Smooth muscle cell of the brain vasculature (primary cell): ENCODE data around the gene GFOD1.
"Not testable (repeated sequence)": the region's sequence is repeated elsewhere in the genome, so short reads cannot be mapped to it uniquely, and the experiment has no call there.

Source experiments
- DNase-seq: peaks from one replicate; pipeline ENCODE4 v3.0.0-alpha.2; 2012; ENCODE audit warnings: low read depth, low spot score

Gene GFOD1

GRCh38 chr6:13326031-13326586, 161.3 kb downstream of the GFOD1 start:
- not testable (repeated sequence) for DNase-seq

GRCh38 chr6:13319891-13320564, 167.4 kb downstream of the GFOD1 start:
- no peak for DNase-seq

DNA sequence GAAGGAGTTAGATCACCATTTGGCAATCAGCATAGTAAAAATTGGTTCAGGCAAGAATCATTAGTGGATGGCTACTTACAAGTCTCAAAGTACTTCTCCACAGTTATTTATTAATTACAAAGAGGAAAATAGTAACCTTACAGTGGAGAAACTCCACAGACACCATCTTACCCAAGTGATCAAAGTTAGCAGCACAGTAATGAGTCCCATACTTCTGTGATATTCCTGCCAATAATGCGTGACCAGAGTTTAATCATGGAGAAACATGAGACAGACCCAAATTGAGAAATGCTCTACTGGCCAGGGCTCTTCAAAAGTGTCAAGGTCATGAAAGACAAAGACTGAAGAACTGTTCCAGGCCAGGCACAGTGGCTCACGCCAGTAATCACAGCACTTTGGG, 168.6 kb downstream of the GFOD1 start:
- no peak for DNase-seq

DNA sequence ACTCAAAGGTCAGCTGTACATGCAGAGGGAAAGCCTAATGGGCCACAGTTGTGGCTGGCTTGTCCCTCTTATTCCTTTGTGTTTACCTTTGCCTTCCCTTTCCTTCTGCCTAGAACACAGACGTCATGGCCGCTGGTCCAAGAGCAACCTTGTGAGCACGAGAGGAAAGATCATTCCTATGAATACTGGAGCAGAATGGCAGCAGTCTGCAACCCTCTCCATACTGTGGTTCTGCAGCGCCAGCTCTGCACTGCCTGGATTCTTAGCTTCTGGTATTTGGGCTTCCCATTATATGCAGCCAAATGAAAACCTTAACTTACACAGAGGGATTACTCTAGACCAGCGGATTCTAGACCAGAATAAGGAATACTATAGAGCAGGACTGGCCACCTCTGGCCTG, 171.5 kb downstream of the GFOD1 start:
- no peak for DNase-seq

DNA sequence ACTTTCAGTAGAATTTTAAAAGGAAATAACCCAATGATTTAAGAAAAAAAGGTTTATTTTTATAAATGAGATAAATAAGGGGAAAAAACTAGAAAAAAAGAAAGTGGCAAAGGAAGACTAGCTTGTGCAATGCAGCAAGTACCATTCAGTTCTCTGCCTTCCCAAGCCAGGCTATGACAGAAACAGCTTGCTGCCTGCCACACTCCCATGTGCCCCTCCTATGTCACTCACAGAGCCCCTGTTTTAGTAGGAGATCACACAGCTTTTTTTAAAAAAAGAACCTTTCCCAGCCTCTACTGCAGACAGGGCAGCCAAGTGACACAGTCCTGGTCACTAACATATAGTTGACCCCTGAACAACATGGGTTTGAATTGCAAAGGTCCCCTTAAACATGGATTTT, 172.6 kb downstream of the GFOD1 start:
- DNase-seq = no peak

GRCh38 chr6:13311155-13311554, 176.2 kb downstream of the GFOD1 start:
- DNase-seq = no peak

- DNase-seq = no peak
Measured at GRCh38 chr6:13308332-13308731, 179.1 kb downstream of the GFOD1 start.
